ENCODE data around the gene ACSF3. TPM values are rescaled to one million over a fixed set of nuclear protein-coding genes. Genes with fewer than 3 reads are reported as not detected.

The ACSF3 gene
- total RNA-seq, 2 experiments from 2014 or later, result 112 to 143 TPM

DNA sequence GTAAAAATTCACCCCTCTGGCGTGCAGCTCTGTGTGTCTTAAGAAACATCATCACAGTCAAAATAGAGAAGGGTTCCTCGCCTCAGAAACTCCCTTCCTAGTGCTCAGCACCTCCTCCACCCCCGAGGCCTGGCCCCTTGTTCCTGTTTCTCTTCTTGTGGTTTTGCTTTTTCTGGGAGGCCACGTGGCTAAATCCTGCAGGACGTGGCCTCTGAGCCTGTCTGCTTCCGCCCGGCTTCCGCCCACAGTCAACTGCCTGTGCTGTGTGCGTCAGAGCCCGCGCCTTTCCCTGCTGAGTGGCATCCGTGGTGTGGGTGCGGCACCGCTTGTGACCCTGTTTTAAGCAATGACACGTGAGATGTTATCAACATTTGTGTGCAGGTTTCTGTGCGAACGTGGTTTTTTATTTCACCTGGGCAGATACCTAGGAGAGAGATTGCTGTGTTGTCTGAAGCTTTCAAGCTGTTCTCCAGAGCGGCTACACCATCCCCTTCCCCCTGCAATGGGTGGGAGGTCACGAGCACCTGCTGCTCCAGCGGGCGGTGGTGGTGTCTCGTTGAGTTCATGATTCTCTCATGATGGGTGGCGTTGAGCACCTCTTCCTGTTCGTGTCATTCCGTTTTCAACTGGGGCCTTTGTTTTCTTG, 21.7 kb downstream of the ACSF3 start:
- Histone ChIP-seq H4K20me1 (ENCODE audit: insufficient read depth, low read length) (no peaks in the 10 kb centered on the region), H3K9me2 (ENCODE audit: insufficient read depth, low read length) (no peaks in the 10 kb centered on the region), H3K4me2 (ENCODE audit: low read length) (peak overlapping the region; percentile 94), H3K36me3 (ENCODE audit: insufficient read depth, low read length) (peaks cover 95% of the 10 kb centered on the region), H3K79me2 (ENCODE audit: insufficient read depth, low read depth, low read length) (peaks cover 11% of the 10 kb centered on the region; the same call in 1 of the 2 replicates), H3K4me1 (ENCODE audit: insufficient read depth, low read length, poor library complexity, severe bottlenecking) (peaks cover 45% of the 10 kb centered on the region), H2AFZ (ENCODE audit: low read length) (no peak overlapping the region; the same call in 1 of the 2 replicates), H3K4me3 (ENCODE audit: low read depth, low read length, poor library complexity, severe bottlenecking) (peak overlapping the region; percentile 61), H3K27ac (ENCODE audit: low read depth, low read length, poor library complexity, severe bottlenecking) (peak overlapping the region; percentile 95), H3K9me3 (ENCODE audit: low read length) (no peaks in the 10 kb centered on the region)
- TF ChIP-seq EZH2phosphoT487 (IDR thresholded peaks at IDR 0.05; ENCODE audit: borderline replicate concordance, low read depth, low read length), result no peak
- TF ChIP-seq, protein P1, sequence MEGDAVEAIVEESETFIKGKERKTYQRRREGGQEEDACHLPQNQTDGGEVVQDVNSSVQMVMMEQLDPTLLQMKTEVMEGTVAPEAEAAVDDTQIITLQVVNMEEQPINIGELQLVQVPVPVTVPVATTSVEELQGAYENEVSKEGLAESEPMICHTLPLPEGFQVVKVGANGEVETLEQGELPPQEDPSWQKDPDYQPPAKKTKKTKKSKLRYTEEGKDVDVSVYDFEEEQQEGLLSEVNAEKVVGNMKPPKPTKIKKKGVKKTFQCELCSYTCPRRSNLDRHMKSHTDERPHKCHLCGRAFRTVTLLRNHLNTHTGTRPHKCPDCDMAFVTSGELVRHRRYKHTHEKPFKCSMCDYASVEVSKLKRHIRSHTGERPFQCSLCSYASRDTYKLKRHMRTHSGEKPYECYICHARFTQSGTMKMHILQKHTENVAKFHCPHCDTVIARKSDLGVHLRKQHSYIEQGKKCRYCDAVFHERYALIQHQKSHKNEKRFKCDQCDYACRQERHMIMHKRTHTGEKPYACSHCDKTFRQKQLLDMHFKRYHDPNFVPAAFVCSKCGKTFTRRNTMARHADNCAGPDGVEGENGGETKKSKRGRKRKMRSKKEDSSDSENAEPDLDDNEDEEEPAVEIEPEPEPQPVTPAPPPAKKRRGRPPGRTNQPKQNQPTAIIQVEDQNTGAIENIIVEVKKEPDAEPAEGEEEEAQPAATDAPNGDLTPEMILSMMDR (conservative IDR thresholded peaks at IDR 0.05; ENCODE audit: low read length), result no peak
- CTCF ChIA-PET (ENCODE audit: unreplicated experiment), result no interaction called here
- BruUV-seq (replicated peaks), result no TSS peak
- POLR2A ChIA-PET, result interaction anchor here (0.7 to 1.2 kb wide), 3 partner anchors 15 to 173 kb away, joined by 3 to 5 read pairs (median 5); no protein-coding TSS in a partner anchor
- peak; percentile 91 for DNase-seq (ENCODE audit: low spot score)
- intact Hi-C loops (cut with micrococcal nuclease; ENCODE audit: unreplicated experiment), result loop anchor here (1.0 kb wide), 1 partner anchor 17 kb away; no protein-coding TSS in a partner anchor

DNA sequence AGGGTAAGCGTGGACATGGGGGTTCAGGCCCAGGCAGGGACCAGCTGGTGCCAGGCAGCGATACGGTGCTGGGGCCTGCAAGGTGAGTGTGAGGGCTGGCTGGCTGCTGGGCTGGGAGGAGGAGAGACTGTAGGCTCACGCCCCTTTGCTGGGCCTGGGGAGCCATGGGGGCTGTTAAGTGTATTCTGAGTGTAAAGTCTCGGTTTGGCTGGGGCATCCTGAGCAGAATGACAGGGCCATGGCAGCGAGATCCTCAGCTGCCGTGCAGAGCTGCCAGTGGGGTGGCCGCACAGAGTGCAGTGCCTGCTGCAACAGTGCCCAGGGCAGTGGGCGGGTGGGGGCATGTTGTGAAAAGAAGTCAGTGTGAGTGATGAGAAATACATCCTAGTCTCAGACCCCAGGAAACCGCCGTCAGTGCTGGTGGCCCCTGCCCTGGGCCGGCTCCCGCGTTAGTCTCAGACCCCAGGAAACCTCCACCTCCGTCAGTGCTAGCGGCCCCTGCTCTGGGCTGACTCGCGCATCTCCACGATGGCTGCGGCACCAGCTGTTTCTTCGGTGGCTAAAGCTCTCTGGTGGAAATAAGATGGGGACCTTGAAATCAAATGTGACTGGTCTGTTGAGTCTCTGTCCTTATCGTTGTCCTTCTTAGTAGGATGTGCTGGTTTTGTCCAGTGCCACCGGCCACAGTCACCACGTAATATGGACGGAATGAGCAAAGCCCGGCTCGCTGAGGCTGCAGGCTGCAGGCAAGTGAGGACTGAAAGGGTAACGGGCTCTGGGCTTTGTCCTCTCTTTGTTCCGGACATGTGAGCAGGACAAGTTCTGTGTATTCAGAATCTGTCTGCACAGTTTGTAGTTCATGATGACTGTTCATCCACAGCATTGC, 22.9 kb downstream of the ACSF3 start:
- peaks cover 95% of the 10 kb centered on the region for H3K36me3 ChIP-seq (ENCODE audit: insufficient read depth, low read length)
- no peaks in the 10 kb centered on the region for H3K9me3 ChIP-seq (ENCODE audit: low read length)
- intact Hi-C loops (cut with micrococcal nuclease; ENCODE audit: unreplicated experiment), result no loop called here
- peaks cover 10% of the 10 kb centered on the region; the same call in 1 of the 2 replicates for H3K79me2 ChIP-seq (ENCODE audit: insufficient read depth, low read depth, low read length)
- TF ChIP-seq, protein P1 (conservative IDR thresholded peaks at IDR 0.05; ENCODE audit: low read length), result no peak
- TF ChIP-seq EZH2phosphoT487 (IDR thresholded peaks at IDR 0.05; ENCODE audit: borderline replicate concordance, low read depth, low read length), result no peak
- no TSS peak for BruUV-seq (replicated peaks)
- no peaks in the 10 kb centered on the region for H4K20me1 ChIP-seq (ENCODE audit: insufficient read depth, low read length)
- H3K9me2 ChIP-seq (ENCODE audit: insufficient read depth, low read length), result no peaks in the 10 kb centered on the region
- H3K4me2 ChIP-seq (ENCODE audit: low read length), result peak overlapping the region; percentile 94
- POLR2A ChIA-PET, result interaction anchor here (0.8 to 1.2 kb wide), 2 partner anchors 19 to 174 kb away, joined by 3 to 5 read pairs; no protein-coding TSS in a partner anchor
- H3K4me3 ChIP-seq (ENCODE audit: low read depth, low read length, poor library complexity, severe bottlenecking), result no peak overlapping the region
- H3K27ac ChIP-seq (ENCODE audit: low read depth, low read length, poor library complexity, severe bottlenecking), result peak overlapping the region; percentile 95
- DNase-seq (ENCODE audit: low spot score), result no peak
- H2AFZ ChIP-seq (ENCODE audit: low read length), result no peak overlapping the region
- peaks cover 53% of the 10 kb centered on the region for H3K4me1 ChIP-seq (ENCODE audit: insufficient read depth, low read length, poor library complexity, severe bottlenecking)
- CTCF ChIA-PET (ENCODE audit: unreplicated experiment), result no interaction called here
